CD14-positive monocyte (primary cell): ENCODE data around the gene RNF212. TPM values are rescaled to one million over a fixed set of nuclear protein-coding genes. Genes with fewer than 3 reads are reported as not detected.

ENCODE experiments used
- DNase-seq, 3 donors: peaks; one replicate each; pipeline ENCODE4 v3.0.0-alpha.2; 2011 to 2022
- H2AFZ ChIP-seq: 2 replicates; pipeline ENCODE4 v1.6.0; 2012; ENCODE audit warnings: mild to moderate bottlenecking, low read depth, low read length, inconsistent platforms; ENCODE audit not compliant: insufficient read depth, poor library complexity, severe bottlenecking
- H3K27ac ChIP-seq, 2 donors: 1 replicate in 1 of 2; 2 replicates in 1 of 2; pipeline ENCODE4 v1.5.1; 2012 to 2013; ENCODE audit warnings: low read length in 2 of 2, control low read depth in 1 of 2, inconsistent platforms in 1 of 2, low read depth in 1 of 2, mild to moderate bottlenecking in 1 of 2
- H3K27me3 ChIP-seq, 2 donors: one replicate each; pipeline versions ENCODE4 v1.6.0 to v1.6.1; 2011 to 2013; ENCODE audit warnings: low read length in 2 of 2; ENCODE audit not compliant: control insufficient read depth in 2 of 2, insufficient read depth in 2 of 2
- H3K36me3 ChIP-seq, 2 donors: replicated peaks in 1 of 2; 1 replicate in 1 of 2; 2 replicates in 1 of 2; pipeline versions ENCODE4 v1.5.1 to v1.6.1; 2012 to 2013; ENCODE audit warnings: low read length in 2 of 2, control low read depth in 1 of 2, inconsistent platforms in 1 of 2, mild to moderate bottlenecking in 1 of 2; ENCODE audit not compliant: insufficient read depth in 2 of 2, control insufficient read depth in 1 of 2
- H3K4me1 ChIP-seq, 2 donors: 1 replicate in 1 of 2; 2 replicates in 1 of 2; pipeline versions ENCODE4 v1.5.1 to v1.6.1; 2012 to 2013; ENCODE audit warnings: low read length in 2 of 2, control low read depth in 1 of 2, inconsistent platforms in 1 of 2, mild to moderate bottlenecking in 1 of 2, moderate library complexity in 1 of 2; ENCODE audit not compliant: insufficient read depth in 2 of 2, control insufficient read depth in 1 of 2
- H3K4me2 ChIP-seq: replicated peaks from 2 replicates; pipeline ENCODE3; 2012; ENCODE audit warnings: low read length, moderate library complexity, mild to moderate bottlenecking; ENCODE audit not compliant: poor library complexity, severe bottlenecking; ENCODE audit errors: extremely low read depth
- H3K4me3 ChIP-seq, 3 experiments: fragments of 200-600 bp in 1 of 3; sonication (generic) in 1 of 3; replicated peaks in 1 of 3; 1 replicate in 2 of 3; 2 replicates in 1 of 3; pipeline ENCODE4 v1.5.1; 2011 to 2013; ENCODE audit warnings: low read length in 3 of 3, mild to moderate bottlenecking in 3 of 3, control low read depth in 2 of 3, low read depth in 2 of 3, inconsistent platforms in 1 of 3, moderate library complexity in 1 of 3
- H3K79me2 ChIP-seq: 2 replicates; pipeline ENCODE4 v1.6.0; 2012; ENCODE audit warnings: mild to moderate bottlenecking, control low read depth, inconsistent platforms, low read length, moderate library complexity; ENCODE audit not compliant: insufficient read depth
- H3K9ac ChIP-seq: 2 replicates; pipeline ENCODE4 v1.6.0; 2017; ENCODE audit warnings: low read length, mild to moderate bottlenecking; ENCODE audit not compliant: insufficient read depth, poor library complexity, severe bottlenecking
- H3K9me3 ChIP-seq, 2 donors: replicated peaks in 1 of 2; 1 replicate in 1 of 2; 2 replicates in 1 of 2; pipeline versions ENCODE4 v1.5.1 to v1.6.1; 2012 to 2013; ENCODE audit warnings: low read length in 2 of 2, control low read depth in 1 of 2; ENCODE audit not compliant: control insufficient read depth in 1 of 2, insufficient read depth in 1 of 2
- H4K20me1 ChIP-seq: 2 replicates; pipeline ENCODE4 v1.6.0; 2012; ENCODE audit warnings: mild to moderate bottlenecking, low read length, control low read depth, moderate library complexity; ENCODE audit not compliant: insufficient read depth
- H3K27ac Mint-ChIP-seq, 7 donors: one replicate each; pipeline ENCODE4 v1.8.0; 2020; ENCODE audit warnings: mild to moderate bottlenecking in 7 of 7, mixed read lengths in 7 of 7, moderate library complexity in 6 of 7, inconsistent platforms in 2 of 7
- H3K27me3 Mint-ChIP-seq, 3 donors: one replicate each; pipeline ENCODE4 v1.8.0; 2021 to 2022; ENCODE audit warnings: low read depth in 3 of 3, mild to moderate bottlenecking in 3 of 3, mixed read lengths in 3 of 3, moderate library complexity in 3 of 3, inconsistent platforms in 1 of 3
- H3K36me3 Mint-ChIP-seq, 2 donors: one replicate each; pipeline ENCODE4 v1.8.0; 2020; ENCODE audit warnings: mixed read lengths in 2 of 2, inconsistent platforms in 1 of 2, mild to moderate bottlenecking in 1 of 2
- H3K4me1 Mint-ChIP-seq: one replicate; pipeline ENCODE4 v1.8.0; 2020; ENCODE audit warnings: mild to moderate bottlenecking, mixed read lengths
- H3K4me3 Mint-ChIP-seq, 2 donors: one replicate each; pipeline ENCODE4 v1.8.0; 2020; ENCODE audit warnings: mild to moderate bottlenecking in 2 of 2, mixed read lengths in 2 of 2, moderate library complexity in 1 of 2
- H3K9me3 Mint-ChIP-seq, 7 donors: one replicate each; pipeline ENCODE4 v1.8.0; 2020 to 2022; ENCODE audit warnings: mixed read lengths in 7 of 7, mild to moderate bottlenecking in 6 of 7, moderate library complexity in 6 of 7, inconsistent platforms in 2 of 7
- WGBS: methylation state at CpG from one replicate; pipeline ENCODE4 v1.1.5; 2013; ENCODE audit warnings: missing lambda C conversion rate; ENCODE audit not compliant: insufficient coverage; 5-methylcytosine and 5-hydroxymethylcytosine counted together
- intact Hi-C, 2 donors: fragments of 100-400 bp; cut with micrococcal nuclease; formaldehyde crosslinking; loops; one replicate each; pipeline versions ENCODE4 v1.15.0 to v1.15.1; 2023
- polyA plus RNA-seq, 3 donors: library from polyadenylated mRNA; depleted of rRNA in 1 of 3; unstranded in 2 of 3; stranded (reverse) in 1 of 3; fragments of 300-500 nt in 2 of 3; fragments of >200 nt in 1 of 3; fragmentation: Illumina TruSeq in 2 of 3; gene quantifications; 1 replicate in 2 of 3; 2 replicates in 1 of 3; pipeline ENCODE4 v1.2.3, GENCODE V29; 2012 to 2021
- TF ChIP-seq, protein P1 (sequence below): fragments of 200-600 bp; IDR thresholded peaks from one replicate; pipeline ENCODE4 v1.8.0; 2022; ENCODE audit warnings: antibody characterized with exemption, mild to moderate bottlenecking

RNF212 gene
- polyA plus RNA-seq, 3 donors: 0.17 to 0.83 TPM; not detected in 1

DNA sequence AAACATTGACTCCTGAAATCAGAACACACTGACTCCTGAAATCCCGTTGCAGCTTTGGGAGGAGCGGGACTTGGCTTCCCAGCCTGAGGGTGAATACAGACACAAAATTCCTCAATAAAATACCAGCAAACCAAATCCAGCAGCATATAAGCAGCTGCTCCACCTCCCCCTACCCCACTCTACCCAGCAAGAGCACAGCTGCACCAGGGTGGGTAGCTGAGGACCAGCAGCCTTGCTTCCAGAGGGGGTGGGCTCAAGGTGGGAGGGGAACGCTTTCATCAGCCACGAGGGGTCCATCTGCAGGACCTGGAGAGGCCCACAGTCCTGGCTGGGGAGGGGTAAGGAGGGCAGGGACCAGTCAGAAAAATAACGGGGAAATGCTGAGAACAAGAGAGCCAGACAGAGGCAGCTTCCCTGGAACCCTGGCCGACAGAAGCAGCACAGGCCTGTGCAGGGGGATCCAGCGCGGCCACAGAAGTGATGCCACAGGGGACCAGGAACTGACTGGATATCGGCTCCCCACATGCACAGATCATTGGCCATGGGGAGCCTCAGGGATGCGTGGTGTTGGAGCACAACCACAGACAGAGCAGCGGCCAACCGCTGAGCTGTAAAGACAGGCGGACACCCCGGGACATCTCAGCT lies 52.2 kb downstream of the RNF212 start:
- peaks cover 0 to 1% of the 10 kb centered on the region in 2 donors for H3K36me3 Mint-ChIP-seq
- Histone ChIP-seq H3K9ac (no peak overlapping the region), H4K20me1 (no peaks in the 10 kb centered on the region), H3K4me1 (peaks cover under 1 to 1% of the 10 kb centered on the region in 2 donors), H3K27ac (no peak overlapping the region), H3K27me3 (peaks cover 2 to 16% of the 10 kb centered on the region in 2 donors), H3K79me2 (no peaks in the 10 kb centered on the region), H3K36me3 (no peaks in the 10 kb centered on the region), H2AFZ (no peak overlapping the region), H3K4me2 (no peak overlapping the region), H3K4me3 (no peak overlapping the region), H3K9me3 (no peaks in the 10 kb centered on the region)
- WGBS: 87% methylated on average over 14 of the region's 14 CpGs
- no peak overlapping the region for H3K27ac Mint-ChIP-seq
- no peak for DNase-seq
- intact Hi-C loops: no loop called here
- H3K4me3 Mint-ChIP-seq: peak overlapping the region in 1 of 2 donors; percentile 18
- peaks cover 2% of the 10 kb centered on the region for H3K4me1 Mint-ChIP-seq
- peaks cover 0 to 2% (median 0%) of the 10 kb centered on the region in 7 donors for H3K9me3 Mint-ChIP-seq
- TF ChIP-seq, protein P1, sequence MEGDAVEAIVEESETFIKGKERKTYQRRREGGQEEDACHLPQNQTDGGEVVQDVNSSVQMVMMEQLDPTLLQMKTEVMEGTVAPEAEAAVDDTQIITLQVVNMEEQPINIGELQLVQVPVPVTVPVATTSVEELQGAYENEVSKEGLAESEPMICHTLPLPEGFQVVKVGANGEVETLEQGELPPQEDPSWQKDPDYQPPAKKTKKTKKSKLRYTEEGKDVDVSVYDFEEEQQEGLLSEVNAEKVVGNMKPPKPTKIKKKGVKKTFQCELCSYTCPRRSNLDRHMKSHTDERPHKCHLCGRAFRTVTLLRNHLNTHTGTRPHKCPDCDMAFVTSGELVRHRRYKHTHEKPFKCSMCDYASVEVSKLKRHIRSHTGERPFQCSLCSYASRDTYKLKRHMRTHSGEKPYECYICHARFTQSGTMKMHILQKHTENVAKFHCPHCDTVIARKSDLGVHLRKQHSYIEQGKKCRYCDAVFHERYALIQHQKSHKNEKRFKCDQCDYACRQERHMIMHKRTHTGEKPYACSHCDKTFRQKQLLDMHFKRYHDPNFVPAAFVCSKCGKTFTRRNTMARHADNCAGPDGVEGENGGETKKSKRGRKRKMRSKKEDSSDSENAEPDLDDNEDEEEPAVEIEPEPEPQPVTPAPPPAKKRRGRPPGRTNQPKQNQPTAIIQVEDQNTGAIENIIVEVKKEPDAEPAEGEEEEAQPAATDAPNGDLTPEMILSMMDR: no peak
- H3K27me3 Mint-ChIP-seq: peaks cover 23 to 42% (median 29%) of the 10 kb centered on the region in 3 donors

DNA sequence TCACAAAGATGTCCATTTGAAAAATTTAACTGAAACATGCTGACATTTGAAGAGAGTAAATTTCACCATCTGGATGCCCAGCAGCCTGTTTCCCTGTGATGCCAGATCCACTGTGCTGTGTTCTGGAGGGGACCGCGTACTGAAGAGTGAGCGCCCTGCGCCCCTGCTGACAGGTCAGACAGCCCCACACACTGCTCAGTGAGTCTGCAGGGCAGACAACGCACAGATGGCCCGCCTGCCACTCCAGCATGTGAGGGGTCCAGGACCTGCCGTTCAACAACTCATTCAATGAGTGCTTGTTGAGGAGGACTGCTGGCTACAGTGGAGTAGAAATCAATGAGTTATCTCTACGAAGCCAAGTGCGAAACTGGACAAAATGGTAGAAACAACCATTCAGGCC lies 52.7 kb downstream of the RNF212 start:
- Histone ChIP-seq H3K4me1 (peaks cover 6 to 7% of the 10 kb centered on the region in 2 donors), H3K4me3 (no peak overlapping the region), H3K36me3 (no peaks in the 10 kb centered on the region), H3K9me3 (no peaks in the 10 kb centered on the region), H2AFZ (no peak overlapping the region), H3K9ac (no peak overlapping the region), H4K20me1 (no peaks in the 10 kb centered on the region), H3K27ac (no peak overlapping the region), H3K79me2 (no peaks in the 10 kb centered on the region), H3K27me3 (peaks cover 5 to 21% of the 10 kb centered on the region in 2 donors), H3K4me2 (no peak overlapping the region)
- no peak overlapping the region for H3K27ac Mint-ChIP-seq
- H3K27me3 Mint-ChIP-seq: peaks cover 24 to 47% (median 29%) of the 10 kb centered on the region in 3 donors
- TF ChIP-seq, protein P1: no peak
- H3K4me1 Mint-ChIP-seq: peaks cover 7% of the 10 kb centered on the region
- peaks cover 0 to 5% (median 2%) of the 10 kb centered on the region in 7 donors for H3K9me3 Mint-ChIP-seq
- no peak for DNase-seq
- 100% methylated on average over 5 of the region's 9 CpGs for WGBS
- H3K4me3 Mint-ChIP-seq: peak overlapping the region in 1 of 2 donors; percentile 18
- H3K36me3 Mint-ChIP-seq: peaks cover 0 to 3% of the 10 kb centered on the region in 2 donors
- intact Hi-C loops: no loop called here
